Stomach (tissue), 4 donors: ENCODE measurements around the gene EXOSC5.

Experiments used
- EP300 ChIP-seq: sonication (generic); formaldehyde crosslinking; IDR thresholded peaks from one replicate; pipeline ENCODE4 v1.6.1; 2017; ENCODE audit warnings: antibody characterized with exemption
- POLR2A ChIP-seq, 4 donors: fragments of 450-650 bp; IDR thresholded peaks; one replicate each; pipeline ENCODE4 v1.6.1; 2016; ENCODE audit warnings: antibody characterized with exemption in 4 of 4, control low read depth in 2 of 4, mild to moderate bottlenecking in 1 of 4, moderate library complexity in 1 of 4

GRCh38 chr19:41399091-41399490, 1.9 kb upstream of the EXOSC5 start:
- no peak for TF ChIP-seq POLR2A (IDR thresholded peaks at IDR 0.05)
- TF ChIP-seq EP300: no peak
